Neural progenitor cell (in vitro differentiated cells): ENCODE results near the gene GPLD1.

Experiments used
- CTCF ChIP-seq: fragments of 200-600 bp; sonication (generic); IDR thresholded peaks from 2 replicates; pipeline ENCODE4 v1.5.1; 2017; ENCODE audit warnings: antibody characterized with exemption, mild to moderate bottlenecking
- EZH2 ChIP-seq: fragments of 200-600 bp; sonication (generic); IDR thresholded peaks from 2 replicates; pipeline ENCODE4 v1.6.1; 2017; ENCODE audit warnings: antibody characterized with exemption, mild to moderate bottlenecking, moderate library complexity
- EZH2phosphoT487 ChIP-seq: fragments of 200-600 bp; sonication (generic); IDR thresholded peaks from 2 replicates; pipeline ENCODE4 v1.6.1; 2017; ENCODE audit warnings: antibody characterized with exemption

- TF ChIP-seq CTCF (no peak), EZH2 (no peak), EZH2phosphoT487 (no peak)
Measured at GRCh38 chr6:24464253-24465038, 24.9 kb downstream of the GPLD1 start.
